Measurements from ENCODE around the gene ZNF680.
A peak's percentile ranks its signal among the peaks of the same experiment; 100 is the strongest.
"Not testable (repeated sequence)": the region's sequence is repeated elsewhere in the genome, so short reads cannot be mapped to it uniquely, and the experiment has no call there.

Gene ZNF680

DNA sequence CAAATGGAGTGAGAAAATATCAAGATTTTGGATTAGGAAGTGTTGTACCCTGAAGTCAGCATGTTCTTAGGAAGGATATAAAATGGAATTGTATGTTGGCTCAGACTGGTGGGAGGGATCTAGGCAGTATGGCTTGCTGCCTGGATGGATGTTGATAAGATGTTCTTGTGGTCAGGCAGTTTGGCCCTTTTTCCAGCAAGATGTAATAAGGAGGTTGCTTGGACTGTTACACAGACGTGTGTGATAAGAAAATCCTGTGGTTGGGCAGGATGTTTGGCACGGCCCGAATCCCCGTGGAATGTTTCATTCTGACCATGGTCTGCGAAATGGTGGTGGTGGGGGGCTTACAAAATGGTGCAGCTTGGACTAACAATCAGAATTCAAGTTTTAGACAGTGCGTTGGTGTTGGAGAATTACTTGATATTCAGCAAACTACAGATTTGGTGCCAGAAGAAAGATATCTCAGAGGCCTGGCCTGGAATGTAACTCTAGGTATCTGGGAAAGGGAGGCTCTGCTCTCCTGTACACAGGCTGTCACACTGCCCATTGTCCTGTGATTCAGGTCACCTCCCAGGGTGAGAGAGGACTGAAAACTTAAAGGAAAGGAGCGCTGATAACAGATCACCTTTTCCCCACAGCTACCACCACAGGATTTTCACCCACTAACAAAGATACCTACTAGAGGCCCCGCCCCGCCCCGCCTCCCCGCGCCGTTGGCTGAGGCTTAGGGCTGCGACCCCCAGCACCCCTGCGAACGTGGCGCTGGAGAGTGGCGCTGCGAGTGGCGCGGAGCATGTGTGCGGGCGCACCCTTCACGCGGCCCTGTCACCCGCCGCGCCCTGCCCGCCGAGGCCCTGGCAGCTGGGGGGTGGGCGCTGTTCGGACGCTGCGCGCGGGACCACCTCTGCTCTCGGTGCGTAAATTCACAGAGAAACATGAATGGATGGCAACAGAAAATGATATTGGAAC lies 19.3 kb upstream of the ZNF680 start:
- H3K36me3 ChIP-seq (ENCODE audit: control insufficient read depth, insufficient read depth, low read length) = no peaks in the 10 kb centered on the region
- H3K9me3 ChIP-seq (ENCODE audit: control insufficient read depth, low read length) = no peaks in the 10 kb centered on the region
- H3K4me3 ChIP-seq (ENCODE audit: low read length) = no peak overlapping the region

DNA sequence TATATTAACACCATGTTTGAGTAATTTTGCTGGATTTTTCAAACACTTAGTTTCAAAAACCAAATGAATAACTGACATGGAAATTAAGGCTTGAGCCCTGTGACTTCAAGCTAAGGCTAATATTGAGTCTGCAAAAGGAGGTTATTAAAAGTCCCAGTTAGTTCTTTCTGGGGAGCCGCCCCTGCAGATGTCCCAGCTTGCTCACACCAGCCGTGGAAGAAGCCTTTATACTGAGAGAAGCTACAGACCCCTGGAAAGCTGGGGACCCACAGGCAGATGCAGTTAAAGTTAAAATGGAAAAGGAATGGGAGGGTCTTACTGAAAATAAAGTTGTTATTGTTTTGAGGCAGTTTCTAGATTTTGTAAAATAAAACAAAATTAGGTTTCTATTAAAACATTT lies 18.5 kb upstream of the ZNF680 start:
- Histone ChIP-seq H3K4me3 (ENCODE audit: low read length) (no peak overlapping the region), H3K36me3 (ENCODE audit: control insufficient read depth, insufficient read depth, low read length) (no peaks in the 10 kb centered on the region), H3K9me3 (ENCODE audit: control insufficient read depth, low read length) (no peaks in the 10 kb centered on the region), H3K27me3 (ENCODE audit: control insufficient read depth, insufficient read depth, low read length) (no peaks in the 10 kb centered on the region), H3K9ac (ENCODE audit: low read length) (no peak overlapping the region), H3K4me1 (ENCODE audit: control insufficient read depth, insufficient read depth, low read length) (no peaks in the 10 kb centered on the region)

More for the DNA sequence above, 19.3 kb upstream of the ZNF680 start:
- no peaks in the 10 kb centered on the region for H3K27me3 ChIP-seq (ENCODE audit: control insufficient read depth, insufficient read depth, low read length)
- no peaks in the 10 kb centered on the region for H3K4me1 ChIP-seq (ENCODE audit: control insufficient read depth, insufficient read depth, low read length)
- H3K9ac ChIP-seq (ENCODE audit: low read length) = no peak overlapping the region

DNA sequence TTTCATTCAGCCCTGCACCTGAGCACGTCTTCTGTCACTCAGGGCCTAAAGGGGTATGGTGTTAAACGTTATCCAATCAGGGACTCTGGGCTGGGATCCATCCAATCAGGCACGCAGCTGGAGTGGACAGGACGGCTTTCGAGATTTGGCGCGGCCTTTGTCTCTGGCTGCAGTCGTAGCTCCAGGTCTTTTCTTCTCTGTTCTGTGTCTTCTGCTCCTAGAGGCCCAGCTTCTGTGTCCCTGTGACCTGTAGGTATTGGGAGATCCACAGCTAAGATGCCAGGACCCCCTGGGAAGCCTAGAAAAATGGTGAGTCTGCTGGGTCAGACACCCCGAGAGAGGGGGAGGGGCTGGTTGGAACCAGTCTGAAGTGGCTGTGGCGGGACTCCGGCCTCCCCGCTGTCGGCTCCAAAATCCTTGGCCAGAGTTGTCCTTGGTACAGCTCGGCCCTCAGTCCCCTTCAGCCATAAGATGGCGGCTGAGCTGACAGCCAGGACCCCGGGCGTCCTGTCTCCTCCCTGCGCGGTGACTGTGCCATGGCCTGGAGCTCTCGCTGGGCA lies 11.7 kb upstream of the ZNF680 start:
- no peaks in the 10 kb centered on the region for H3K36me3 ChIP-seq (ENCODE audit: control insufficient read depth, insufficient read depth, low read length)
- H3K4me3 ChIP-seq (ENCODE audit: low read length) = peak overlapping the region; percentile 28
- H3K9ac ChIP-seq (ENCODE audit: low read length) = peak overlapping the region; percentile 43
- peaks cover 8% of the 10 kb centered on the region for H3K27me3 ChIP-seq (ENCODE audit: control insufficient read depth, insufficient read depth, low read length)
- peaks cover 4% of the 10 kb centered on the region for H3K4me1 ChIP-seq (ENCODE audit: control insufficient read depth, insufficient read depth, low read length)
- H3K9me3 ChIP-seq (ENCODE audit: control insufficient read depth, low read length) = no peaks in the 10 kb centered on the region

DNA sequence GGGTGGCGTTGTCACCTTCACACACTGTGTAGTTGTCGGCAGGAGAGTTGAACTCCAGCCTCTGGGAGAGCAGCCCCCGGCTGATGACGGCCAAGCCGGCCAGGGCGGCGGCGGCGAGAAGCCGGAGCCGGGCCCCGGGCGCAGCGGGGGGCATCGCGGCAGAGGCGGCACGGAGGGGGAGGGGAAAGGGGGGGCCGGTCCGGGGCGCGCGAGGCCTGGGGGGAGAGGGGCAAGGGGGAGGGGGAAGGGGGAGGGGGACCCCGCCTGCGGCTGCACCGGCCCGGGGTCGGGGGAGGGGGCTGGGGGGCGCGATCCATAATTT lies 7.4 kb upstream of the ZNF680 start:
- not testable (repeated sequence) for H3K4me1 ChIP-seq (ENCODE audit: control insufficient read depth, insufficient read depth, low read length); H3K9me3 ChIP-seq (ENCODE audit: control insufficient read depth, low read length); H3K36me3 ChIP-seq (ENCODE audit: control insufficient read depth, insufficient read depth, low read length)
- Histone ChIP-seq H3K9ac (ENCODE audit: low read length) (peak overlapping the region; percentile 31), H3K4me3 (ENCODE audit: low read length) (peak overlapping the region; percentile 25), H3K27me3 (ENCODE audit: control insufficient read depth, insufficient read depth, low read length) (peaks cover 18% of the 10 kb centered on the region)

DNA sequence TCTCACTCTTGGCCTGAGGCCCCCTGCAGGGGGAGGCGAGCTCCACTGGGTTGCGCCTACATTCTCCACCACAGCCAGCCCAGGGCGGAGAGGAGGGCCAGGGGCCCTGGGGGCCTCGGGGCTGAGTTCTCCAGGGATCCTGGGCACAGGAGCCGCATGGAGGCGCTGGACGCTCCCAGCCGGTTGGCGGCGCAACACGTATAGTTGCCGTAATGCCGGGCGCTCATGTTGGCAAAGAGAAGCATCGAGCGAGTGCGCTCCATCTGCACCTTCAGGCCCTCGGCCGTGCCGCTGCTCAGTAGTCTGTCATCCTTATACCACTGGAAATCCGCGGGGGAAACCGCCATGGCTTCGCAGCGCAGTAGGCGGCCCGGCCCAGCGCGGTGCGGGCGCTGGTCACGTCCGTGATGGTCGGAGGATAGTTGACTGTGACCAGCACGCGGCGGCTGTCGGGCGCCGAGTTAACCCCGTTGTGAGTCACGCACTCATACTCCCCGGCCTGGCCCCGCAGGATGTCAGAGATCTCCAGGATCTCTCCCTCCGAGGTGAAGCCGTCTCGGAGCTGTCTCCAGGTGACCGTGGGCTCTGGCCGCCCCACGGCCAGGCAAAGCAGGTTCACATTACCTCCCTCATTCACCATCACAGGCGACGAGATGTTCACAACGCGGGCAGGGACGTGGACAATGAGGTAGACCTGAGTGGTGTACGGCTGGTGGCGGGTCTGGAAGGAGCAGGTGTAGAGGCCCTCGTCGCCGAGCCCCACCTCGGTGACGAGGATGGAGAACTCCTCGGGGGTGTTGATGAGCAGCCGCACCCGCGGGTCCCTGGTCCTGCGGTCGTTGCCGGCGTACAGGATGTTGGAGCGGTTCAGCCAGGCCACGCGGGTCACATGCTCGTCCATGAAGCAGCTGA lies 6.8 kb upstream of the ZNF680 start:
- not testable (repeated sequence) for H3K9me3 ChIP-seq (ENCODE audit: control insufficient read depth, low read length); H3K36me3 ChIP-seq (ENCODE audit: control insufficient read depth, insufficient read depth, low read length); H3K4me1 ChIP-seq (ENCODE audit: control insufficient read depth, insufficient read depth, low read length)
- Histone ChIP-seq H3K27me3 (ENCODE audit: control insufficient read depth, insufficient read depth, low read length) (peaks cover 16% of the 10 kb centered on the region), H3K9ac (ENCODE audit: low read length) (peak overlapping the region; percentile 31), H3K4me3 (ENCODE audit: low read length) (peak overlapping the region; percentile 25)

DNA sequence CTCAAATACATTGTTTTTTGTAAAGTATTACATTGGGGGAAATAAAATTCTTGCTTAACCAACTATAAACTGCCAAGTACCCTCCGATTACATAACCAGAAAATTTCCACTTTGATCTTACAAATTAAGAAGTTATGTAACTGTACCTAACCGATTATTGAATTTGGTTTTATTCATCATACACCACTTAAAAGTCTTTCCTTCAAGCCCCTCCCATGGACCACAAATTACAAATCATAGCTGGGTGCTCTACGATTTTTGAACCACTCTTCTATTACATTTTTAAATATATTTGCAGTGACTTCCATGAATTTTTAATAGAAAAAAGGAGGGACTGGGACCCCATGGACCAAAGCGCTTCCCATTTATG lies 630 bp downstream of the ZNF680 start:
- H3K9me3 ChIP-seq (ENCODE audit: control insufficient read depth, low read length) = no peaks in the 10 kb centered on the region
- H3K27me3 ChIP-seq (ENCODE audit: control insufficient read depth, insufficient read depth, low read length) = no peaks in the 10 kb centered on the region
- peak overlapping the region; percentile 93 for H3K9ac ChIP-seq (ENCODE audit: low read length)
- no peaks in the 10 kb centered on the region for H3K36me3 ChIP-seq (ENCODE audit: control insufficient read depth, insufficient read depth, low read length)
- peaks cover 6% of the 10 kb centered on the region for H3K4me1 ChIP-seq (ENCODE audit: control insufficient read depth, insufficient read depth, low read length)
- H3K4me3 ChIP-seq (ENCODE audit: low read length) = peak overlapping the region; percentile 98

DNA sequence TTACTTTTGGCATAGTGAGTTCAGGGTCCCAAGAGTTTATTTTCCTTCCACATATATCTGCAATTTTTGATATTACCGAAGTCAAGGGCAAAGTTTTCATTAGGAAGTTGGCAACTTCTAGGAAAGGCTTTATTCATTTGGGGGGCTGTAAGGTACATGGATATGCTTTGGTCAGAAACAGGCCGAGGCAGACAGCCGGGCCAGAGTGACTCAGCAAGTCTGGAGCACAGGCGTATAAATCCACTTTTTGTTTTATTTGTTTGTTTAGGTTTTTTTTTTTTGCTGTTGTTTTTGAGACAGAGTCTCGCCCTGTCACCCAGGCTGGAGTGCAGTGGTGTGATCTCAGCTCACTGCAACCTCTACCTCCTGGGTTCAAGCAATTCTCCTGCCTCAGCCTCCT lies 3.7 kb downstream of the ZNF680 start:
- H3K9ac ChIP-seq (ENCODE audit: low read length) = no peak overlapping the region
- peaks cover 6% of the 10 kb centered on the region for H3K4me1 ChIP-seq (ENCODE audit: control insufficient read depth, insufficient read depth, low read length)
- no peak overlapping the region for H3K4me3 ChIP-seq (ENCODE audit: low read length)

DNA sequence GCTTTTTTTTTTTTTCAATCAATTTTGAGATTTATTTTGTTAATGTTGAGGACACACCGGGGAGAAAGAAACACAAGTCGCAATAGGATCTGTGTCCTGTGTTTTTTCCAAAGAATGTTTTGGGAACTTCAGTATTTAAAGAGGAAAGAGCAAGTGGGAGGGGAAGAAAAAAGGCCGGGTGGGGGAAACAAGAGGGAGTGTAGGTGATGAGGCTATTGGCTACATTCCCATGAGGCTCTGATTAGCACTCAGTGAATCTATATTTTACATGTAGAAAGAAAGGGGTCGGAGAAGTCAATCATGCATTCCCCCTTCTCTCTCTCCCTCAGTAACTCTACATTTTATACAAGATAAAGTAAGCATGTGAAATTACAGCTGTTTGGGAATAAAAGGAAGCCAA lies 4.1 kb downstream of the ZNF680 start:
- Histone ChIP-seq H3K9ac (ENCODE audit: low read length) (no peak overlapping the region), H3K27me3 (ENCODE audit: control insufficient read depth, insufficient read depth, low read length) (no peaks in the 10 kb centered on the region), H3K4me3 (ENCODE audit: low read length) (no peak overlapping the region), H3K4me1 (ENCODE audit: control insufficient read depth, insufficient read depth, low read length) (peaks cover 6% of the 10 kb centered on the region), H3K36me3 (ENCODE audit: control insufficient read depth, insufficient read depth, low read length) (no peaks in the 10 kb centered on the region), H3K9me3 (ENCODE audit: control insufficient read depth, low read length) (no peaks in the 10 kb centered on the region)

More for the DNA sequence above, 3.7 kb downstream of the ZNF680 start:
- H3K27me3 ChIP-seq (ENCODE audit: control insufficient read depth, insufficient read depth, low read length) = no peaks in the 10 kb centered on the region
- no peaks in the 10 kb centered on the region for H3K9me3 ChIP-seq (ENCODE audit: control insufficient read depth, low read length)
- H3K36me3 ChIP-seq (ENCODE audit: control insufficient read depth, insufficient read depth, low read length) = no peaks in the 10 kb centered on the region

DNA sequence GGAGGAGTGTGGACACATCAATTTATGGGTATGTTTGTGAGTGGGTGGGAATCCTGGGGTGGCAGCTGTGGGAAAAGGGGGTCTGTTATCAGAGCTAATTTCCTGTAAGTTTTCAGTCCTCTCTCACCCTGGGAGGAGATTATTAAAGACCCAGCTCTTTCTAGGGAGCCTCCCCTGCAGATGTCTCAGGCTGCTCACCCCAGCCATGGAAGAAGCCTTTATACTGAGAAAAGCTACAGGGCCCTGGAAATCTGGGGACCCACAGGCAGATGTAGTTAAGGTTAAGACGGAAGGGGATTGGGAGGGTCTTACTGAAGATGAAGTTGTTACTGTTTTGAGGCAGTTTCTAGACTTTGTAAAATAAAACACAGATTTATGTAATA lies 4.6 kb downstream of the ZNF680 start:
- H3K27me3 ChIP-seq (ENCODE audit: control insufficient read depth, insufficient read depth, low read length) = no peaks in the 10 kb centered on the region
- no peaks in the 10 kb centered on the region for H3K36me3 ChIP-seq (ENCODE audit: control insufficient read depth, insufficient read depth, low read length)
- H3K9me3 ChIP-seq (ENCODE audit: control insufficient read depth, low read length) = no peaks in the 10 kb centered on the region
- H3K9ac ChIP-seq (ENCODE audit: low read length) = no peak overlapping the region
- H3K4me1 ChIP-seq (ENCODE audit: control insufficient read depth, insufficient read depth, low read length) = peaks cover 6% of the 10 kb centered on the region
- no peak overlapping the region for H3K4me3 ChIP-seq (ENCODE audit: low read length)

DNA sequence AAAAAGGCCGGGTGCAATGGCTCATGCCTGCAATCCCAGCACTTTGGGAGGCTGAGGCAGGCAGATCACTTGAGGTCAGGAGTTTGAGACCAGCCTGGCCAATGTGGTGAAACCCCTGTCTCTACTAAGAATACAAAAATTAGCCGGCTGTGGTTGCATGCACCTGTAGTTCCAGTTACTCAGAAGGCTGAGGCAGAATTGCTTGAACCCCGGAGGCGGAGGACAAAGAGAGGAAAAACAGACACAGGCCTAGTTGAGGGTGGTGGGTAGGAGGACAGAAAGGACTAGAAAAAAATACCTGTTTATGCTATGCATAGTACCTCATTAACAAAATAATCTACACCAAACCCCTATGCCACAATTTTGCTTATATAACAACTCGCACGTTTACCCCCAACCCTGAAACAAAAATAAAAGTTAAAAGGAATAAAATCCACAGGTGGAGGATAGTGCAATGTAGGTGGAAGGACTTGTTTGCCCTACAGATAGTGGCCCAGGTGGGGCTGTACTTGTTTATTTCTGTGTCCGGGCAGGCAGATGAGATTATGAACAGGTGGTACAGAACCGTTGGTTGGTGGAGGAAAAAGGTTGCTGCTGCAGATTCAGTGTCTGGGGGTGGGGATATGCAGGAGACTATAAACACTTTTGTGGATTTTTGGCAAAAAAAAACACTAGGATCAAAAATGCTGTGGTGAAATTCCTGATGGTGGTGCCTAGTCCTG lies 5.1 kb downstream of the ZNF680 start:
- Histone ChIP-seq H3K4me3 (ENCODE audit: low read length) (no peak overlapping the region), H3K36me3 (ENCODE audit: control insufficient read depth, insufficient read depth, low read length) (no peaks in the 10 kb centered on the region), H3K9me3 (ENCODE audit: control insufficient read depth, low read length) (no peaks in the 10 kb centered on the region), H3K4me1 (ENCODE audit: control insufficient read depth, insufficient read depth, low read length) (peaks cover 6% of the 10 kb centered on the region), H3K9ac (ENCODE audit: low read length) (no peak overlapping the region), H3K27me3 (ENCODE audit: control insufficient read depth, insufficient read depth, low read length) (no peaks in the 10 kb centered on the region)

DNA sequence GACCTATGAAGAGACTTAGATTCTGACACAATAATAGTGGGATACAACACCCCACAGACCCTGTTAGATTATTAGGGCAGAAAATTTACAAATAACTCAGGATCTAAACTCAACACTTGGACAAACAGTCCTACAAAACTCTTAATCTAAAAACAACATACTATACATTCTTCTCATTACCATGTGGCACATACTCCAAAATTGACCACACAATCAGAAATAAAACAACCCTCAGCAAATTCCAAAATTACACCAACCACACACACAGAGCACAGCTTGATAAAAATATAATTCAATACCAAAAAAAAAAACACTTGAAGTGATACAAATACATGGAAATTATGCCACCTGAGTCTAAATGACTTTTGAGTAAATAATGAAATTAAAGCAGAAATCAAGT lies 7.8 kb downstream of the ZNF680 start:
- no peaks in the 10 kb centered on the region for H3K36me3 ChIP-seq (ENCODE audit: control insufficient read depth, insufficient read depth, low read length)
- H3K27me3 ChIP-seq (ENCODE audit: control insufficient read depth, insufficient read depth, low read length) = no peaks in the 10 kb centered on the region
- H3K9ac ChIP-seq (ENCODE audit: low read length) = no peak overlapping the region
- no peak overlapping the region for H3K4me3 ChIP-seq (ENCODE audit: low read length)
- peaks cover 6% of the 10 kb centered on the region for H3K4me1 ChIP-seq (ENCODE audit: control insufficient read depth, insufficient read depth, low read length)
- no peaks in the 10 kb centered on the region for H3K9me3 ChIP-seq (ENCODE audit: control insufficient read depth, low read length)

Data from mucosa of stomach (tissue), 1 donor.